Measurements from ENCODE around the gene ADAD2.
"Not testable (repeated sequence)": the region's sequence is repeated elsewhere in the genome, so short reads cannot be mapped to it uniquely, and the experiment has no call there.

Gene ADAD2

GRCh38 chr16:84214451-84215066 lies 23.6 kb downstream of the ADAD2 start:
- ATAC-seq = no peak
- TF ChIP-seq RARB (CRISPR knock-in tag; IDR thresholded peaks at IDR 0.05) = no peak

GRCh38 chr16:84215531-84215930 lies 24.6 kb downstream of the ADAD2 start:
- peak; percentile 90 for ATAC-seq
- TF ChIP-seq PATZ1 (CRISPR knock-in tag; IDR thresholded peaks at IDR 0.05; ENCODE audit: borderline replicate concordance) (no peak), OSR1 (CRISPR knock-in tag; IDR thresholded peaks at IDR 0.05) (no peak), TSHZ2 (CRISPR knock-in tag; IDR thresholded peaks at IDR 0.05) (no peak), TCF4 (CRISPR knock-in tag; IDR thresholded peaks at IDR 0.05; ENCODE audit: borderline replicate concordance) (peak; percentile 44; the same call in 1 of the 2 replicates), CSDC2 (CRISPR knock-in tag; IDR thresholded peaks at IDR 0.05) (no peak), ESRRG (CRISPR knock-in tag; IDR thresholded peaks at IDR 0.05) (no peak), RARB (CRISPR knock-in tag; IDR thresholded peaks at IDR 0.05) (no peak)

GRCh38 chr16:84216144-84216543 lies 25.2 kb downstream of the ADAD2 start:
- not testable (repeated sequence) for ATAC-seq

GRCh38 chr16:84218176-84218823 lies 27.3 kb downstream of the ADAD2 start:
- TF ChIP-seq ZFP3 (CRISPR knock-in tag; IDR thresholded peaks at IDR 0.05) = no peak
- no peak for ATAC-seq

GRCh38 chr16:84218956-84219355 lies 28.0 kb downstream of the ADAD2 start:
- no peak for ATAC-seq
- TF ChIP-seq POU6F1 (CRISPR knock-in tag; IDR thresholded peaks at IDR 0.05; ENCODE audit: borderline replicate concordance, low read depth) = no peak
- TF ChIP-seq CREB5 (CRISPR knock-in tag; IDR thresholded peaks at IDR 0.05; ENCODE audit: low read depth) = no peak
- TF ChIP-seq TCF4 (CRISPR knock-in tag; IDR thresholded peaks at IDR 0.05; ENCODE audit: borderline replicate concordance) = no peak
- no peak for TF ChIP-seq BACH2 (CRISPR knock-in tag; IDR thresholded peaks at IDR 0.05; ENCODE audit: borderline replicate concordance)
- TF ChIP-seq ZNF565 (CRISPR knock-in tag; conservative IDR thresholded peaks at IDR 0.05; ENCODE audit: low read depth) = no peak
- no peak for TF ChIP-seq PATZ1 (CRISPR knock-in tag; IDR thresholded peaks at IDR 0.05; ENCODE audit: borderline replicate concordance)
- TF ChIP-seq TSHZ2 (CRISPR knock-in tag; IDR thresholded peaks at IDR 0.05) = no peak
- TF ChIP-seq TOX (CRISPR knock-in tag; IDR thresholded peaks at IDR 0.05; ENCODE audit: borderline replicate concordance) = no peak
- no peak for TF ChIP-seq CSRNP3 (CRISPR knock-in tag; IDR thresholded peaks at IDR 0.05)
- no peak for TF ChIP-seq RARB (CRISPR knock-in tag; IDR thresholded peaks at IDR 0.05)
- TF ChIP-seq CSDC2 (CRISPR knock-in tag; IDR thresholded peaks at IDR 0.05) = no peak
- no peak for TF ChIP-seq ZNF70 (CRISPR knock-in tag; IDR thresholded peaks at IDR 0.05)
